ENCODE results near the gene ITGB2. TPM values are rescaled to one million over a fixed set of nuclear protein-coding genes. Genes with fewer than 3 reads are reported as not detected.

ITGB2 gene
- total and polyA plus RNA-seq, 7 donors: 2.5 to 11.7 (median 8.3) TPM

GRCh38 chr21:44942566-44942965 lies 21.9 kb upstream of the ITGB2 start:
- no peaks in the 10 kb centered on the region for H3K9me3 ChIP-seq
- no peaks in the 10 kb centered on the region for H3K27me3 ChIP-seq (ENCODE audit: insufficient read depth in 3 of 3, low read length in 2 of 3)
- ATAC-seq (no peak), DNase-seq (no peak)
- TF ChIP-seq CTCF (IDR thresholded peaks at IDR 0.05): no peak
- peaks cover 32% of the 10 kb centered on the region for H3K4me1 ChIP-seq
- WGBS, 3 donors: 86 to 95% (median 91%) methylated on average over 2 of the region's 2 CpGs
- H3K27ac ChIP-seq: no peak overlapping the region
- intact Hi-C loops (cut with DNase I): loop anchor here (5.0 to 10.0 kb wide), 2 partner anchors 342 to 345 kb away; partner anchors contain the start of gene POFUT2 (in 2 of the 2)
- H3K4me3 ChIP-seq: no peak overlapping the region
- peaks cover 0 to 27% of the 10 kb centered on the region in 2 donors for H3K36me3 ChIP-seq (ENCODE audit: insufficient read depth in 1 of 2, low read depth in 1 of 2)

GRCh38 chr21:44941567-44941966 lies 20.9 kb upstream of the ITGB2 start:
- peak in 1 of 2 donors; percentile 29 for DNase-seq

GRCh38 chr21:44940116-44940631 lies 19.5 kb upstream of the ITGB2 start:
- H3K27me3 ChIP-seq (ENCODE audit: insufficient read depth in 3 of 3, low read length in 2 of 3): no peaks in the 10 kb centered on the region
- 0% methylated on average over 23 to 53 of the region's 53 CpGs for WGBS, 3 donors
- H3K27ac ChIP-seq: peak overlapping the region; percentile 78
- peak overlapping the region; percentile 96 for H3K4me3 ChIP-seq
- H3K9me3 ChIP-seq: no peaks in the 10 kb centered on the region
- ATAC-seq (peak; percentile 18 to 36 (median 28)), DNase-seq (no peak)
- TF ChIP-seq CTCF (IDR thresholded peaks at IDR 0.05): no peak
- H3K36me3 ChIP-seq (ENCODE audit: insufficient read depth in 1 of 2, low read depth in 1 of 2): peaks cover 0 to 20% of the 10 kb centered on the region in 2 donors
- intact Hi-C loops (cut with DNase I): loop anchor here (5.0 to 10.0 kb wide), 2 partner anchors 345 to 347 kb away; partner anchors contain the start of gene POFUT2 (in 2 of the 2)
- H3K4me1 ChIP-seq: peaks cover 17% of the 10 kb centered on the region

More at GRCh38 chr21:44941567-44941966, 20.9 kb upstream of the ITGB2 start:
- H3K9me3 ChIP-seq: no peaks in the 10 kb centered on the region
- H3K4me1 ChIP-seq: peaks cover 22% of the 10 kb centered on the region
- H3K27me3 ChIP-seq (ENCODE audit: insufficient read depth in 3 of 3, low read length in 2 of 3): no peaks in the 10 kb centered on the region
- 66 to 84% (median 70%) methylated on average over 8 of the region's 8 CpGs for WGBS, 3 donors
- ATAC-seq: no peak
- no peak overlapping the region for H3K27ac ChIP-seq
- intact Hi-C loops (cut with DNase I): loop anchor here (5.0 to 10.0 kb wide), 2 partner anchors 343 to 346 kb away; partner anchors contain the start of gene POFUT2 (in 2 of the 2)
- H3K4me3 ChIP-seq: peak overlapping the region; percentile 96
- TF ChIP-seq CTCF (IDR thresholded peaks at IDR 0.05): no peak
- H3K36me3 ChIP-seq (ENCODE audit: insufficient read depth in 1 of 2, low read depth in 1 of 2): peaks cover 0 to 27% of the 10 kb centered on the region in 2 donors

GRCh38 chr21:44939532-44940115 lies 18.9 kb upstream of the ITGB2 start, which contains the start of gene SLX9:
Gene SLX9, plus strand, starts transcription at chr21:44940029. Its CDS starts 29 bp downstream, at chr21:44940058.
- ATAC-seq (peak; percentile 92 to 98 (median 95)), DNase-seq (peak; percentile 80 to 89)
- Histone ChIP-seq H3K4me3 (peak within 1 kb of the TSS; percentile 96), H3K27ac (peak within 1 kb of the TSS; percentile 78), H3K36me3 (ENCODE audit: insufficient read depth in 1 of 2, low read depth in 1 of 2) (peaks cover 0 to 15% of the 10 kb centered on the region in 2 donors), H3K4me1 (peaks cover 17% of the 10 kb centered on the region), H3K27me3 (ENCODE audit: insufficient read depth in 3 of 3, low read length in 2 of 3) (no peaks in the 10 kb centered on the region), H3K9me3 (no peaks in the 10 kb centered on the region)
- WGBS, 3 donors: 2% methylated on average over 51 to 69 of the region's 69 CpGs
- intact Hi-C loops (cut with DNase I): loop anchor here (5.0 to 10.0 kb wide), 3 partner anchors 345 to 425 kb away; partner anchors contain the start of gene POFUT2 (in 2 of the 2)
- TF ChIP-seq CTCF (IDR thresholded peaks at IDR 0.05): no peak
